ENCODE results near the gene SCAP. TPM values are rescaled to one million over a fixed set of nuclear protein-coding genes. Genes with fewer than 3 reads are reported as not detected.

The SCAP gene
- total RNA-seq, 1 experiment from 2014 or later, result 115 TPM

GRCh38 chr3:47422743-47423142, 53.0 kb downstream of the SCAP start:
- H3K36me3 Mint-ChIP-seq, result peaks cover 31% of the 10 kb centered on the region
- H3K4me3 Mint-ChIP-seq, result no peak overlapping the region
- peak overlapping the region; percentile 87 for H3K27ac Mint-ChIP-seq
- ChIA-PET CTCF (interaction anchor here (0.9 to 3.5 kb wide), 10 partner anchors 12 to 377 kb away, joined by 3 to 49 read pairs (median 14); partner anchors contain the start of gene PTPN23), POLR2A (no interaction called here)
- no peaks in the 10 kb centered on the region for H3K27me3 Mint-ChIP-seq (ENCODE audit: low read depth)
- DNase-seq (ENCODE audit: low spot score) (no peak), ATAC-seq (no peak)
- H3K4me1 Mint-ChIP-seq, result peaks cover 4% of the 10 kb centered on the region; the same call in 1 of the 2 replicates
- H3K9me3 Mint-ChIP-seq, result no peaks in the 10 kb centered on the region
- TF ChIP-seq FOXJ3 (CRISPR knock-in tag; IDR thresholded peaks at IDR 0.05; ENCODE audit: borderline replicate concordance), result no peak
- no peak for TF ChIP-seq TEAD4 (CRISPR knock-in tag; IDR thresholded peaks at IDR 0.05)
- no peak for TF ChIP-seq AR (CRISPR knock-in tag; IDR thresholded peaks at IDR 0.05)
- no peak for TF ChIP-seq GRHL2 (CRISPR knock-in tag; IDR thresholded peaks at IDR 0.05; ENCODE audit: insufficient replicate concordance, severe bottlenecking)

GRCh38 chr3:47421741-47422649, 53.7 kb downstream of the SCAP start:
- Mint-ChIP-seq H3K9me3 (0 out of 2 replicates have a peak, but pooled peaks cover under 1% of the 10 kb centered on the region), H3K4me1 (peaks cover 4% of the 10 kb centered on the region; the same call in 1 of the 2 replicates), H3K27ac (no peak overlapping the region), H3K4me3 (no peak overlapping the region), H3K27me3 (ENCODE audit: low read depth) (no peaks in the 10 kb centered on the region), H3K36me3 (peaks cover 29% of the 10 kb centered on the region)
- DNase-seq (ENCODE audit: low spot score) (no peak), ATAC-seq (peak; percentile 12; the same call in 1 of the 2 replicates)
- TF ChIP-seq ZNF671 (CRISPR knock-in tag; IDR thresholded peaks at IDR 0.05), result no peak
- TF ChIP-seq ZNF121 (CRISPR knock-in tag; IDR thresholded peaks at IDR 0.05), result no peak
- no peak for TF ChIP-seq FOXJ3 (CRISPR knock-in tag; IDR thresholded peaks at IDR 0.05; ENCODE audit: borderline replicate concordance)
- TF ChIP-seq USF2 (CRISPR knock-in tag; IDR thresholded peaks at IDR 0.05), result no peak
- no peak for TF ChIP-seq NFATC4 (CRISPR knock-in tag; IDR thresholded peaks at IDR 0.05)
- TF ChIP-seq RELA (CRISPR knock-in tag; IDR thresholded peaks at IDR 0.05; ENCODE audit: borderline replicate concordance), result no peak
- TF ChIP-seq GRHL2 (CRISPR knock-in tag; IDR thresholded peaks at IDR 0.05; ENCODE audit: insufficient replicate concordance, severe bottlenecking), result no peak
- TF ChIP-seq NFE2L1 (CRISPR knock-in tag; IDR thresholded peaks at IDR 0.05), result no peak
- no peak for TF ChIP-seq ATF1 (CRISPR knock-in tag; IDR thresholded peaks at IDR 0.05)
- no peak for TF ChIP-seq CREM (CRISPR knock-in tag; IDR thresholded peaks at IDR 0.05)
- no peak for TF ChIP-seq IRF1 (CRISPR knock-in tag; IDR thresholded peaks at IDR 0.05)
- no peak for TF ChIP-seq NR1H2 (CRISPR knock-in tag; IDR thresholded peaks at IDR 0.05)
- ChIA-PET CTCF (interaction anchor here (0.6 to 3.5 kb wide), 39 partner anchors 9 to 416 kb away, joined by 3 to 49 read pairs (median 6); partner anchors contain the start of genes ELP6, PTPN23 and SCAP), POLR2A (interaction anchor here (1.1 kb wide), 1 partner anchor 53 kb away, joined by 3 read pairs; the partner anchor contains the start of gene SCAP)
